ENCODE data around the gene KCNH4.
"Not testable (repeated sequence)": the region's sequence is repeated elsewhere in the genome, so short reads cannot be mapped to it uniquely, and the experiment has no call there.

KCNH4 gene
- 0.34 to 0.94 reads per million in 2 donors for total RNA-seq

GRCh38 chr17:42180922-42181850, at the start of gene KCNH4:
KCNH4 (minus strand) TSS chr17:42181142; CDS start chr17:42180945, 197 bp downstream.
- DNase-seq, result peak; percentile 75 to 86 (median 82)

GRCh38 chr17:42230225-42230624, 49.3 kb upstream of the KCNH4 start:
- peak in 1 of 5 experiments; percentile 86 for DNase-seq

- DNase-seq, result no peak
Measured at GRCh38 chr17:42227849-42228700, 47.1 kb upstream of the KCNH4 start.

- no peak for DNase-seq
Measured at GRCh38 chr17:42225646-42226045, 44.7 kb upstream of the KCNH4 start.

- DNase-seq, result no peak
Measured at GRCh38 chr17:42224651-42225050, 43.7 kb upstream of the KCNH4 start.

GRCh38 chr17:42221886-42222745, 41.2 kb upstream of the KCNH4 start:
- DNase-seq, result peak in 4 of 5 experiments; percentile 28 to 75 (median 39)

GRCh38 chr17:42219280-42219679, 38.3 kb upstream of the KCNH4 start:
- DNase-seq, result not testable (repeated sequence)

GRCh38 chr17:42214156-42214555, 33.2 kb upstream of the KCNH4 start:
- peak in 1 of 5 experiments; percentile 26 for DNase-seq

GRCh38 chr17:42212382-42212781, 31.4 kb upstream of the KCNH4 start:
- DNase-seq, result no peak

GRCh38 chr17:42211921-42212341, 31.0 kb upstream of the KCNH4 start:
- not testable (repeated sequence) for DNase-seq

- no peak for DNase-seq
Measured at GRCh38 chr17:42210046-42210445, 29.1 kb upstream of the KCNH4 start.

GRCh38 chr17:42206153-42206612, 25.2 kb upstream of the KCNH4 start:
- DNase-seq, result not testable (repeated sequence)

GRCh38 chr17:42203354-42203753, 22.4 kb upstream of the KCNH4 start:
- no peak for DNase-seq

- no peak for DNase-seq
Measured at GRCh38 chr17:42202696-42203095, 21.8 kb upstream of the KCNH4 start.

GRCh38 chr17:42202159-42202558, 21.2 kb upstream of the KCNH4 start:
- DNase-seq, result no peak

GRCh38 chr17:42201458-42201772, 20.5 kb upstream of the KCNH4 start:
- DNase-seq, result no peak

- no peak for DNase-seq
Measured at GRCh38 chr17:42200706-42201457, 19.9 kb upstream of the KCNH4 start.

GRCh38 chr17:42199416-42200011, 18.6 kb upstream of the KCNH4 start:
- no peak for DNase-seq

- no peak for DNase-seq
Measured at GRCh38 chr17:42198897-42199296, 18.0 kb upstream of the KCNH4 start.

- no peak for DNase-seq
Measured at GRCh38 chr17:42197564-42198156, 16.7 kb upstream of the KCNH4 start.
